Inferior parietal cortex (tissue), 1 donor: ENCODE measurements around the gene TRPC4AP.
A peak's percentile ranks its signal among the peaks of the same experiment; 100 is the strongest.

ENCODE experiments used
- DNase-seq: peaks from one replicate; pipeline ENCODE4 v3.0.0-alpha.2; 2016; ENCODE audit errors: extremely low spot score

Gene TRPC4AP

GRCh38 chr20:34968042-34968775, 124.4 kb downstream of the TRPC4AP start:
- no peak for DNase-seq

DNA sequence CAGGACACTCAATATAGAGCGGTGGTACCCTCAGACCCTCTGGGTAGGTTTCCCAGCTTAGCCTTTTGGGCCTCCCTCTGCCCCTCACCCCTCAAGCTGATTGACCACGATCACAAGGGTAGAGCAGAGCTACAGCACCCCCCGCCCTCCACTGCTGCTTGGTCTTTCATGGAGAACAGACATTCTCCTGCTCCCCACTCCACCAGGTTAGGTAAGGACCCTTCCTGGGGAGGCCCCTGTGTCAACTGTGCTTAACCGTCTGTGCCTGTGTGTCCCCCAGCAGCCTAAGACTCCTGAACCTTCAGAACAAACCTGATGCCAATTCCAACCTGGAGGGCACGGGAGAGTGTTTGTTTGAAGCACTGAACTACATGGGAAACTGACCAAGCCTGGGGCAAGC, 125.2 kb downstream of the TRPC4AP start:
- no peak for DNase-seq

- DNase-seq = no peak
These were observed 127.6 kb downstream of the TRPC4AP start for GRCh38 chr20:34965051-34965450.

DNA sequence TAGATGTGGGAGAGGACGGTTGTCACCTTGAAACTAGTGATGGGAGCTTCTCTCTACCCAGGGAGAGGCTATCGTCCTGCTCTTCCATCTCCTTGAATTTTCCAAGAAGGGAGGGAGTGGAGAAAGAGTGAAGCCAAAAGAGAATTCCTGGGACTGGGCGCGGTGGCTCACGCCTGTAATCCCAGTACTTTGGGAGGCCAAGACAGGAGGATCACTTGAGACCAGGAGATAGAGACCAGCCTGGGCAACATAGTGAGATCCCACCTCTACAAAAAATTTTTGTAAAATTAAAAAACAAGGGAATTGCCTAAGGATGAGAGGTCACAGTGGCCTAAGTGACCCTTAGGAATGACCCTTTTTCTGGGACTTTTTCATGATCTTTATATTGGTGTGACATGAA, 128.1 kb downstream of the TRPC4AP start:
- DNase-seq = no peak

- DNase-seq = no peak
These were observed 135.7 kb downstream of the TRPC4AP start for GRCh38 chr20:34956751-34957472.

GRCh38 chr20:34956041-34956458, 136.6 kb downstream of the TRPC4AP start:
- DNase-seq = peak; percentile 11

DNA sequence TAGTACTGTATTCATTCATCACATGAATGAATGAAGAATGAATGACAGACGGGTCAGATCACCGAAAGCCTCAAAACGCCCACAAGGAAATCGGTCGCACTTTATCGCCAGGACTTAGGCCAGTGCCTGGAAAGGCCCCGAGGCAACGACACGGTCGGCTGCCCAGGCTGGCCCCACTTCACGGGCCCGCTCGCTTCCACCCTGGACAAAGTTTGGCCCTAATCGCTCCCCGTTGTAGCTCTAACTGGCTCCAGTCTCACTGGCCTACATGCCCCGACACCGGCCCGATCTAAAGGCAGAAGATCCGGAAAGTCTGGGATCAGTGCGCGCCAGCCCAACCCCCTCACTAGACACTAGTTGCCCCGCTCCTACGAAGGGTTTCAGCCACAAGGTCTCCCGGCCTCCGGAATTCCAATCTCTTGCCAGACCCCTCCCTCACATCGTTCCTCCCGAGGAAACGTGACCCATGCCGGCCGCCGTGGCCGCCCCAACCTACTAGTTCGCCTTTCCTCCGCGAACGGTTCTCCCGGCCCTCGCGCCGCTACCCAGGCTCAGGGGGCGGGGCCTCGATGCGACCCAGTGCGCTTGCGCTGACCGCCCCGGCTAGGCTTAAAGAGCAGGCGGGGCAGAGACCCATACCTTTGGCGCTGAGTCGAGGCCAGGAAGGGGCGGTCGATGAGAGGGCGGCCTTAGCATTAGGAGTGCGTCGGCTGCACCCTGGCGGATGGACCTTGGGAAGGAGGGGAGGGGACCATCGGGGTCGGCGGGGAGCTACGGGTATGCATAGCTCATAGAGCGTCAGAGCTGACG, 137.2 kb downstream of the TRPC4AP start, which contains the start of the genes GSS and MYH7B:
Gene GSS (minus strand): TSS at position 576 of the 810 bp plus-strand sequence. CDS start 3,954 bp downstream, outside the sequence.
Gene MYH7B (plus strand): TSS at position 638 of the 810 bp plus-strand sequence. CDS start 22,138 bp downstream, outside the sequence.
- peak; percentile 97 for DNase-seq

- no peak for DNase-seq
These were observed 137.7 kb downstream of the TRPC4AP start for GRCh38 chr20:34954904-34955230.

DNA sequence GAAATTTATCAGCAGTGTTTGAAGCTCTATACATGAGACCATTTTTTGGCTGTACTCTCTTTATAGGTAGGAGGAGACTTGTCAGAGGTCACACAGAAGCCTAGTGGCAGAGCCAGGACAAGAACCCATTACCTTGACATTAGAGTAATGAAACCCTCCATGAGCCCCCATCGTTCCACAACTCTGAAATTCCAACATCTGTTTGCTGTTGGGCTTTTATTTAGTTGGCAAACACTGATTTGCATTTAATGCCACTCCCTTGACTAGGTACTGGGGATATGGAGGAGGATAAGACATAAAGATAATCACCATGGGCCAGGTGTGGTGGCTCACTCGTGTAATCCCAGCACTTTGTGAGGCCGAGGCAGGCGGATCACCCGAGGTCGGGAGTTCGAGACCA, 138.6 kb downstream of the TRPC4AP start:
- DNase-seq = no peak

- DNase-seq = no peak
These were observed 139.9 kb downstream of the TRPC4AP start for GRCh38 chr20:34952671-34953070.
